GM12891 (cell line): Measurements from ENCODE around the gene TNS1.

ENCODE experiments used
- PAX5 ChIP-seq: IDR thresholded peaks from 2 replicates; pipeline ENCODE4 v1.6.1; 2011; ENCODE audit warnings: low read length, moderate library complexity, mild to moderate bottlenecking; ENCODE audit not compliant: insufficient read depth, severe bottlenecking
- POLR2A ChIP-seq: IDR thresholded peaks from 2 replicates; pipeline ENCODE4 v1.6.1; 2011; ENCODE audit warnings: low read depth, low read length, control low read depth
- POLR2AphosphoS5 ChIP-seq: IDR thresholded peaks from 2 replicates; pipeline ENCODE4 v1.6.1; 2011; ENCODE audit warnings: low read depth, low read length, control low read depth
- POU2F2 ChIP-seq: IDR thresholded peaks from 2 replicates; pipeline ENCODE4 v1.6.1; 2011; ENCODE audit warnings: low read depth, mild to moderate bottlenecking, control low read depth, low read length, moderate library complexity
- SPI1 ChIP-seq: IDR thresholded peaks from 2 replicates; pipeline ENCODE4 v1.6.1; 2011; ENCODE audit warnings: low read depth, low read length, control low read depth
- TAF1 ChIP-seq: IDR thresholded peaks from 2 replicates; pipeline ENCODE4 v1.6.1; 2011; ENCODE audit warnings: low read depth, low read length, control low read depth

DNA sequence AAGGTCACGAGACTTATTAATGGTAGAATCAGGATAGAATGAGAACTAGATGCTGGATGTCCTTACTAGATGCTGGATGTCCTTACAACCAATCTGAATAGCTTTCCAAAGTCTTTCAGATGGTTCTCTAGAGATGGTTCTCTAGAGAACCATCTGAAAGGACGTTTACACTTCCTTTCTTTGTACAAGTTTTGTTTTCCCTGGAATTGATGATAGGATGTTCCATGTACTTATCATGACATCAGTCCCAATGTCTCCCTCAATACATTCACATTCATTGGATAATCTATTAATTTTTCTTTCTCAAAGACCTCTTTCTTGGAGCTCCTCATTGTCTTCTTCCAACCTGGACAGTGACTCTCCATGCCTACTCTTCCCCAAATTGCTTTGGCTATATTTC, 38.1 kb upstream of the TNS1 start:
- TF ChIP-seq POLR2A, result peak; percentile 62; the same call in 1 of the 2 replicates
- TF ChIP-seq TAF1, result no peak
- TF ChIP-seq SPI1, result no peak
- TF ChIP-seq POLR2AphosphoS5, result no peak
- no peak for TF ChIP-seq PAX5
- no peak for TF ChIP-seq POU2F2
